ENCODE data around the gene TCAP.

DNA sequence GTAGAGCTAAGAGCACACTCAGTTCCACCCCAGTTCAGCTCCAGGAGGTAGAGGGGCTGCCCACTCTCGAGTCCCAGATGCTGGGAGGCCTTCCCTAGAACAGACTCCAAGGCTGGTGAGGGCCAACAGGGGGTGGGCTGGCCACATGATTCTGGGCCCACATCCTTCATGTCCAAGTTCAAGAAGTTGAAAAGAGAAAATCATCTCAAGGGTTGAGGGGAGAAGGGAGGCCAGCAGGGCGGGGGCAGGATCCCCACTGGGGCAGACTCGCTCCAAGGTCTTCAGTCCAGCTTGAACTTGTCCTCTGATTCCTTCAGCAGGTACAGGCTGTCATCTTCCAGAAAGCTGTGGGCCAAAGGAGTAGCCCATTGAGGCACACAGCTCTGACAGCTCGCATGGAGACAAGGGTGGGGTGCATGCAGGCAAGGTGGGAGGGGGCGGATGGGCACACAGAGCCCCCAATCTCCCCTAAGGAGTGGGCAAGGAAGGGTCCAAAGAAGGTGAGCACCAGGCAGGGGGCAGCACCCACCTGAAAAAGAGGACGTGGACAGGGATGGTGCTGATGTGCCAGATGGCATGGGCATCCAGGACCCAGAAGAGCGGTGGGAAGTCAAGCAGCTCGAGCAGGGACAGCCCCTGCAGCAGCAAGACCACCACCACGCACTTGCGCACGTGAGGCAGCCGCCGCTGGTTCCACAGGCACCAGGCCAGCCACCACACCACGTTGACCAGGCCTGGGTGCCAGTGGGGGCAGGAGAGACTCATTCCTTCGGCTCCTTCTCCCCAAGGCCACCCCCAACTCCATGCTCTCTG lies 7.6 kb downstream of the TCAP start:
- TF ChIP-seq POLR2A (IDR thresholded peaks at IDR 0.05) = no peak
- no peak for TF ChIP-seq CTCF (IDR thresholded peaks at IDR 0.05)
